Panc1 (cell line): ENCODE data around the gene BYSL.

Experiments used
- CTCF ChIP-seq: fragments of 450-650 bp; IDR thresholded peaks from 2 replicates; pipeline ENCODE4 v1.5.1; 2017; ENCODE audit warnings: mild to moderate bottlenecking
- POLR2AphosphoS5 ChIP-seq: IDR thresholded peaks from 2 replicates; pipeline ENCODE4 v1.6.1; 2012; ENCODE audit warnings: mild to moderate bottlenecking, low read depth, low read length, moderate library complexity

GRCh38 chr6:41964201-41964887 is 43.0 kb downstream of the BYSL start:
- TF ChIP-seq CTCF (no peak), POLR2AphosphoS5 (no peak)
